ENCODE results near the gene CREB3L4.

The CREB3L4 gene
- total RNA-seq: 3.5 to 5.5 reads per million in 2 experiments

GRCh38 chr1:153967107-153967999 is at the start of gene CREB3L4:
TSS of gene CREB3L4 (plus strand) at chr1:153967902. CDS start at chr1:153968526, 624 bp downstream.
- peak; percentile 75 for DNase-seq (ENCODE audit: low read depth)

- no peak for DNase-seq (ENCODE audit: low read depth)
Measured at GRCh38 chr1:153919876-153920852, 47.5 kb upstream of the CREB3L4 start.

- DNase-seq (ENCODE audit: low read depth): no peak
Measured at GRCh38 chr1:153921080-153921802, 46.5 kb upstream of the CREB3L4 start.

GRCh38 chr1:153921803-153922075 is 46.0 kb upstream of the CREB3L4 start:
- DNase-seq (ENCODE audit: low read depth): no peak

GRCh38 chr1:153922076-153922971 is 45.4 kb upstream of the CREB3L4 start:
- no peak for DNase-seq (ENCODE audit: low read depth)

- peak; percentile 99 for DNase-seq (ENCODE audit: low read depth)
Measured at GRCh38 chr1:153922972-153923925, 44.5 kb upstream of the CREB3L4 start, which contains the start of gene GATAD2B. TSS of gene GATAD2B (minus strand) at chr1:153922972. CDS start at chr1:153828347, 94,625 bp downstream.

- DNase-seq (ENCODE audit: low read depth): no peak
Measured at GRCh38 chr1:153926405-153926804, 41.3 kb upstream of the CREB3L4 start.

GRCh38 chr1:153928245-153928644 is 39.5 kb upstream of the CREB3L4 start:
- no peak for DNase-seq (ENCODE audit: low read depth)

GRCh38 chr1:153928791-153929341 is 38.8 kb upstream of the CREB3L4 start:
- DNase-seq (ENCODE audit: low read depth): no peak

- DNase-seq (ENCODE audit: low read depth): no peak
Measured at GRCh38 chr1:153929426-153929825, 38.3 kb upstream of the CREB3L4 start.

GRCh38 chr1:153929981-153930948 is 37.4 kb upstream of the CREB3L4 start:
- no peak for DNase-seq (ENCODE audit: low read depth)

- no peak for DNase-seq (ENCODE audit: low read depth)
Measured at GRCh38 chr1:153932156-153933131, 35.3 kb upstream of the CREB3L4 start.

- no peak for DNase-seq (ENCODE audit: low read depth)
Measured at GRCh38 chr1:153933430-153933829, 34.3 kb upstream of the CREB3L4 start.

GRCh38 chr1:153933955-153934354 is 33.7 kb upstream of the CREB3L4 start:
- DNase-seq (ENCODE audit: low read depth): no peak

- no peak for DNase-seq (ENCODE audit: low read depth)
Measured at GRCh38 chr1:153934746-153935145, 33.0 kb upstream of the CREB3L4 start.

- DNase-seq (ENCODE audit: low read depth): no peak
Measured at GRCh38 chr1:153936011-153936802, 31.5 kb upstream of the CREB3L4 start.
